ENCODE measurements around the gene MEI4.
"Not testable (repeated sequence)": the region's sequence is repeated elsewhere in the genome, so short reads cannot be mapped to it uniquely, and the experiment has no call there.

Gene MEI4

GRCh38 chr6:77678048-77678447, 25.2 kb downstream of the MEI4 start:
- no peak for DNase-seq (ENCODE audit: low read depth)

- no peak for DNase-seq (ENCODE audit: low read depth)
Observed at GRCh38 chr6:77683515-77683914, 30.7 kb downstream of the MEI4 start.

GRCh38 chr6:77686931-77687330, 34.1 kb downstream of the MEI4 start:
- DNase-seq (ENCODE audit: low read depth) = no peak

DNA sequence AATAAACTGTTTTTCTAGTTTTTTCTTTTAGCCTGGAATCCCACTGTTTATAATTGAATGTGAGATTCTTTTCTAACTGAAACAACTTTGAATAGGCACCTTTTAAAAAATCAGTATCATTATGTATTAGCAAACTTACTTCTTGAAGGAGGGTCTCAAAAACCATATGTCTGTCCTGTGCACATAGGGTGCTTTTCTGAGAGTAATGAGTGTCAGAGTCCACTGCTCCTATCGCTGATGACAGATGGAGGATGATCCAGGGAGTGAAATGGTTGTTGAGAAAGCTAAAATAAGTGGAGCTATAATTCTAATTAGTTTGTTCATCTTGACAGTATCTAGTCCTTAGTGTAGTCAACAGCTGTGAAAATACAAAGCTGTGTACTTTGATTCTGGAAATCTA, 35.8 kb downstream of the MEI4 start:
- no peak for DNase-seq (ENCODE audit: low read depth)

DNA sequence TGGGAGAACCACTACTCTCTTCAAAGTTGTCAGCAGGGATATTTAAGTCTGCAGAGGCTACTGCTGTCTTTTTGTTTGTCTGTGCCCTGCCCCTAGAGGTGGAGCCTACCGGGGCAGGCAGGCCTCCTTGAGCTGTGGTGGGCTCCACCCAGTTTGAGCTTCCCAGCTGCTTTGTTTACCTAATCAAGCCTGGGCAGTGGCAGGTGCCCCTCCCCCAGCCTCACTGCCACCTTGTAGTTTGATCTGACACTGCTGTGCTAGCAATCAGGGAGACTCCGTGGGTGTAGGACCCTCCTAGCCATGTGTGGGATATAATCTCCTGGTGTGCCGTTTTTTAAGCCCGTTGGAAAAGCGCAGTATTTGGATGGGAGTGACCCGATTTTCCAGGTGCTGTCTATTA, 47.3 kb downstream of the MEI4 start:
- DNase-seq (ENCODE audit: low read depth) = not testable (repeated sequence)

- DNase-seq (ENCODE audit: low read depth) = no peak
Observed at GRCh38 chr6:77707603-77708002, 54.8 kb downstream of the MEI4 start.

- no peak for DNase-seq (ENCODE audit: low read depth)
Observed at GRCh38 chr6:77715588-77715987, 62.7 kb downstream of the MEI4 start.

DNA sequence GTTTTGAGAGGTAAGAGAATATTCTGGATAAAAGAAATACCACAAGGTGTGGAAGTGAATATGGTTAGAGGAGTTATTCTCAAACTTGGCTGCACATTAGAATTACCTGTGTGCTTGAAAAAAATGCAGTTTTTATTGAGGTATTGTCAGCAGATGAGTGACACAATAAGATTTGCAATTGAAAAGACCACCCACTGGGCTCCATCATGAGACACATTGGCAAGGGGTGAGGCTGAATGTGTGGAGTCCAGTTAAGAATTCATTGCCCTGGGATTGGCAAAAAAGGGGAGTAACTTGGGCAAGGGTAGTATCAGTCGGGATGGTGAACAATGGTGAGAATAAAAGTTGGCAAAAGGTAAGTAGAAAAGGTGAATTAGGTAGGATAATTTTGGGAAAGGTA, 63.5 kb downstream of the MEI4 start:
- DNase-seq (ENCODE audit: low read depth) = no peak

DNA sequence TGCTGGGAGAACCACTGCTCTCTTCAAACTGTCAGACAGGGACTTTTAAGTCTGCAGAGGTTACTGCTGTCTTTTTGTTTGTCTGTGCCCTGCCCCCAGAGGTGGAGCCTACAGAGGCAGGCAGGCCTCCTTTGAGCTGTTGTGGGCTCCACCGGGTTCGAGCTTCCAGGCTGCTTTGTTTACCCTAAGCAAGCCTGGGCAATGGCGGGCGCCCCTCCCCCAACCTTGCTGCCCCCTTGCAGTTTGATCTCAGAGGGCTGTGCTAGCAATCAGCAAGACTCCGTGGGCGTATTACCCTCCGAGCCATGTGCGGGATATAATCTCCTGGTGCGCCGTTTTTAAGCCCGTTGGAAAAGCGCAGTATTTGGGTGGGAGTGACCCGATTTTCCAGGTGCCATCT, 83.2 kb downstream of the MEI4 start:
- DNase-seq (ENCODE audit: low read depth) = not testable (repeated sequence)

GRCh38 chr6:77740380-77740779, 87.5 kb downstream of the MEI4 start:
- DNase-seq (ENCODE audit: low read depth) = no peak

DNA sequence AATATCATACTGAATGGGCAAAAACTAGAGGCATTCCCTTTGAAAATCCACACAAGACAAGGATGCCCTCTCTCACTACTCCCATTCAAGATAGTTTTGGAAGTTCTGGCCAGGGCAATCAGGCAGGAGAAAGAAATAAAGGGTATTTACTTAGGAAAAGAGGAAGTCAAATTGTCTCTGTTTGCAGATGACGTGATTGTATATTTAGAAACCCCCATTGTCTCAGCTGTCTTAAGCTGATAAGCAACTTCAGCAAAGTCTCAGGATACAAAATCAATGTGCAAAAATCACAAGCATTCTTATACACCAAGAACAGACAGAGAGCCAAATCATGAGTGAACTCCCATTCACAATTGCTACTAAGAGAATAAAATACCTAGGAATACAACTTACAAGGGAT, 99.3 kb downstream of the MEI4 start:
- not testable (repeated sequence) for DNase-seq (ENCODE audit: low read depth)

GRCh38 chr6:77762386-77762785, 109.5 kb downstream of the MEI4 start:
- no peak for DNase-seq (ENCODE audit: low read depth)

GRCh38 chr6:77763124-77763523, 110.3 kb downstream of the MEI4 start:
- DNase-seq (ENCODE audit: low read depth) = no peak

GRCh38 chr6:77764364-77764763, 111.5 kb downstream of the MEI4 start:
- no peak for DNase-seq (ENCODE audit: low read depth)

GRCh38 chr6:77773157-77773822, 120.5 kb downstream of the MEI4 start:
- no peak for DNase-seq (ENCODE audit: low read depth)

GRCh38 chr6:77774457-77774856, 121.6 kb downstream of the MEI4 start:
- no peak for DNase-seq (ENCODE audit: low read depth)

GRCh38 chr6:77776441-77776840, 123.6 kb downstream of the MEI4 start:
- DNase-seq (ENCODE audit: low read depth) = no peak

- DNase-seq (ENCODE audit: low read depth) = no peak
Observed at GRCh38 chr6:77778527-77778926, 125.7 kb downstream of the MEI4 start.

- no peak for DNase-seq (ENCODE audit: low read depth)
Observed at GRCh38 chr6:77786935-77787629, 134.2 kb downstream of the MEI4 start.

- no peak for DNase-seq (ENCODE audit: low read depth)
Observed at GRCh38 chr6:77796824-77797809, 144.3 kb downstream of the MEI4 start.

DNA sequence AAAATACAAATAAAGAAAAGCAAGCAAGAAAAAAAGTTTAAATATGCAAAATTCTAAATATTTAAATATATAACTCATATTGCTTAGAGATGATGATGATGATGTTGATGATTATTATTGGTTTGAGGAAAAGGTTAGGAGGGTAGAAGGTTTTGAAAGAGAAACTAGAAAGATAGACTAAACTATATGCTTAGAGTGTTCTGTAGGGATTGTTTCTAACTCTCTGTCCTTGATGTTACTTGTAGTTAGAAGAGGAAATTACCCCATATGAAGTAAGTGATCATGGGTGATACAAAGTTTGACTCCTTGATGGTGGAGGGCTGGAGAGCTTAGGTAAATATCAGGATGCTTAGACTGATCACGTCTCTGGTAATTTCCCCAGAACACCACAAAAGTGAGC, 159.5 kb downstream of the MEI4 start:
- no peak for DNase-seq (ENCODE audit: low read depth)

DNA sequence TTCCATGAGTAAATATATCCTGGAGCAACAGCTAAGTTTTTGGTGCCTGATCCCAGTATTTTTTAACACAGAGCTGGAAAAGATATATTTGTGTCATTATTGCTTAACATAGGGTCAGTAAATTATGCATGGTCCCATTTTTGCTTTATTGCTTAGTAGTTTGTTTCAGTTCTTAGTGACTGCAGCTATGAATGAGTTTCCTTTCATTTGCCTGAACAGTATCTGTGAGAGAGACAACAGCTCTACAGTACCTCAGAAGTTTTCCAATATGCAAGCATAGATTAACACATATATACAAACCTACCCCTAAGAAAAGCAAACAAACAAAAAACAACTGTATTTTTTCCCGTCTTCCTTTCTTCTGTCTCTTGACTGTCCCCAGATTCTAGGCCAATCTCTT, 160.3 kb downstream of the MEI4 start:
- no peak for DNase-seq (ENCODE audit: low read depth)

DNA sequence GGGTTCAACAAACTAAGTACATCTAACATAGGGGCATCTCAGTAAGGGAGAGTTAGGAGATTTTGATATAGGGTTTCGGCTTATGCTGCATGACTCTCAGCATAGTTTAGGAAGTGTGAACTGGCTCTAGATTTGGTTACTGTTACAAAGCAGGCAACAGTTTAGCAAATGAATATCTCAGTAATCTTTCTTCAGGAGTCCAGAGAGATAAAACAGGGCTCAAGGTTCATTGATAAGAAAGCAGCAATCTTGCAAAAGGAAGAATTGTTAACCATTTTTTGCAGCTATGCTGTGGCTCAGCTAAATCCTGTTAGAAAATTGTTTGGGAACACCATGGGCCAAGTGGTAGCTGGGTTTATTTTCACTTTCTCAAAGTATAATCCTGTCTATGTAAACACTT, 161.3 kb downstream of the MEI4 start:
- DNase-seq (ENCODE audit: low read depth) = no peak
